Globus pallidus (tissue), 1 donor: ENCODE data around the gene ZNF581.

ENCODE experiments used
- DNase-seq: peaks from one replicate; pipeline ENCODE4 v3.0.0-alpha.2; 2015; ENCODE audit warnings: low spot score

ZNF581 gene

DNA sequence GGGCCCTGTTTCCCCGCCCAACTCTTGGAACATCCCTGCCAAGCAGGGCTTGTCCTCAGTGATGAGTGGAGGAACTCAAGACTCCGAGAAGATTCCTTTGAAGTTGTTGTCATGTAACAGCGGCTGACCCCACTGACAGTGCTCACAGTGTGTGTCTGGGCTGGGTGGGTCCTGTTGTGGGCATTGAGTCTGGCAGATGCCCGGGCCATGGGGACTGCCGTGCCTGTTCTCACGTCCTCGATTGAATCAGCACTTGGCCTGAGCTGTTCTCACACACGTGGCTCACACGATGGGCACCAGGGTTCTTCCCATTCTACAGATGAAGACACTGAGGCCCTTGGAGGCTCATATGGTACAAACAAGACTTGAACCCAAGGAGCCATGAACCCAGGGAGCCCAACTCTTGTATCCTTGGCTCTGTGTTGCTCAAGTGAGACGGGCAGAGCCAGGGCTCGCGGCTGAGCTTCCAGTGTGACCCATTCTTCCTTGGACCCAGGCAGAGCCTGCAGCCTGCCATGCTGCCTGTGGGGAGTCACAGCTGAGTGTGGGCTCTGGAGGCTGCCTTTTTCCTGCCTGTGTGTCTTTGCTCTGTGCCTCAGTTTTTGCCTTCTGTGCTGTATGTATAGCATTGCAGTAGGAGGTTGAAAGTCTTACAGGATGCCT is 23.0 kb downstream of the ZNF581 start:
- no peak for DNase-seq

- no peak for DNase-seq
Measured at GRCh38 chr19:55667006-55667381, 23.5 kb downstream of the ZNF581 start.

DNA sequence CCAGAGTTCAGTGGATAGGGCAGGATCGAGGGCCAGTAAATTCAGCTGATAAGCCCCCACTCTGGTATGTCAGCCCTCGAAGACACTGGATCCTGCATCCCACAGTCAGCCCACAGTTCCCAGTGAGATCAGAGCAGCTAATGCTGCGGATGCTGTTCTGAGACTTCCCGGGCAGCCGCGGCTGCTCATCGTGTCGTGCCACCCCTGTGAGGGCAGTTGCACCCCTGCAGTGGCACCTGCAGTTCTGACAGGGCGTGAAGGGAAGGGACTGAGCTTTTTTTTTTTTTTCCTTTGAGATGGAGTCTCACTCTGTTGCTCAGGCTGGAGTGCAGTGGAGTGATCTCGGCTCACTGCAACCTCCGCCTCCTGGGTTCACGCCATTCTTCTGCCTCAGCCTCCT is 24.1 kb downstream of the ZNF581 start:
- no peak for DNase-seq

- no peak for DNase-seq
Measured at GRCh38 chr19:55667958-55668357, 24.5 kb downstream of the ZNF581 start.

DNA sequence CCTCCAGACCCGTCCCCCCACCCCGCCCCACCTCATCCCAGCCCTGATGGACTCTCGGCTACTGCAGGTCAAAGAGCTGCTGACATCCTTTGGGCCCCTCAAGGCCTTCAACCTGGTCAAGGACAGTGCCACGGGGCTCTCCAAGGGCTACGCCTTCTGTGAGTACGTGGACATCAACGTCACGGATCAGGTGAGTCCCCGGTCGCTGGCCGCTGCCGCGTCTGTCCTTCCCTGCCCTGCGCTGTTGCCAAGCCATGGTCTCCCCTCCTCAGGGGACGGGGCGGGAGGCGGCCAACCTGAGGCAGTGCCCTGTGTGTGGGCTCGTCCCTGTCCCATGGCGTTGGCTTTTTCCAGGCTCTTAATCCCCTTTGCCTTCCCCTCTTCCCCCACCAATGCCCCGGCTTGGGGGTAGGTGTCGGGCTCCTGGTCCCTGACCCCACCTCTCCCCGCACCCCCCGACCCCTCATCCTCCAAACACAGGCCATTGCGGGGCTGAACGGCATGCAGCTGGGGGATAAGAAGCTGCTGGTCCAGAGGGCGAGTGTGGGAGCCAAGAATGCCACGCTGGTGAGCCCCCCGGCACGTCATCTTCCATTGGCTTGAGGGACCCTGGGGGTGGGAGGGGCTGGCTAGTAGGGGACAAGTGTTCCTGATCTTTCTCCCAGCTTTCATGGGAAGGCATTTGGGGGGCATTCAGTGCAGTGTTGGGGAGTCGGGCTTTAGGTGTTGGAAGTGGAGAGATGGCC is 25.3 kb downstream of the ZNF581 start:
- DNase-seq, result no peak

DNA sequence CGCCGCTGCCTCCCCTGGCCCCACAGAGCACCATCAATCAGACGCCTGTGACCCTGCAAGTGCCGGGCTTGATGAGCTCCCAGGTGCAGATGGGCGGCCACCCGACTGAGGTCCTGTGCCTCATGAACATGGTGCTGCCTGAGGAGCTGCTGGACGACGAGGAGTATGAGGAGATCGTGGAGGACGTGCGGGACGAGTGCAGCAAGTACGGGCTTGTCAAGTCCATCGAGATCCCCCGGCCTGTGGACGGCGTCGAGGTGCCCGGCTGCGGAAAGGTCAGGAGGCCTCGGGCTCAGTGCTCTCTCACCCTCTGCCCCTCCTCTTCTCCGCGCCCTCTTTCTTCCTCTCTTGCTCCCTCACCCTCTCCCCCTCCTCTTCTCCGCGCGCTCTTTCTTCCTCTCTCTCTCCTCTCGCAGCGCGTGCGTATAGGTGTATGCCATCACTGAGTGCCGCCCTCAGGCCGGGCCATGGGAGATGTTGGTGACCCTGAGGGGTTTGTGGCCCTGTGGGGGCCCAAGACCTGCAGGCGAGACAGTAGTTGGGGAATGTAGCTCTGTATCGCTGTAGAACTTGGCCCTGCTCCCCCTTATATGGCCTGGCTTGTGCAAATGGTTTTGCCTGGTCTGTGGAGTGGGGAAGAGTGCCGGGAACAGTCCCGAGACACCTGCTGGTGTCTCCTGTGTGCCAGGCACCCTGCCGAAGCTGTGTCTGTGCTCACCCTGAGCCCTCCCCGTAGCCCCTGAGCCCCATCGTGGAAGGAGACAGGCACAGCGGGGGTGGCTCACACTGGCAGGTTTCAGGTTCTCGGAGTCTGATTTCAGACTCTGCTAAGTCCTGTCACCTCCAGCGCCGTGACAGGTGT is 26.2 kb downstream of the ZNF581 start:
- no peak for DNase-seq

- DNase-seq, result no peak
Measured at GRCh38 chr19:55670280-55671053, 27.0 kb downstream of the ZNF581 start.

DNA sequence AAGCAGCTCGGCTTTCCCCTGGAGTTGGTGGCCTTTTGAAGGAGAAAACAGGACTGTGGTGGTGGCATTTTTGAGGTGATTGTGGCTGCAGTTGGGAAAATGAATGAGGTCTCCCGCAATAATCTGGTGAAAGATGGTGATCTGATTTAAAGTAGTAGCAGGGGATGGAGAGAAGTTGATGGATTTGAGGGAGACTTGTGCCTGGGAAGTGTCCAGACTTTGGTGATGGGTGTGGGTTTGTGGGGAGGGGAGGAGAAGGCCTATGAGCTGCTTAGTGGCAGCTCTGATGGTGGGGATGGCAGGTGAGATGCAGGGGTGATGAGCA is 27.6 kb downstream of the ZNF581 start:
- DNase-seq, result no peak

GRCh38 chr19:55672418-55672817 is 29.0 kb downstream of the ZNF581 start:
- DNase-seq, result no peak

DNA sequence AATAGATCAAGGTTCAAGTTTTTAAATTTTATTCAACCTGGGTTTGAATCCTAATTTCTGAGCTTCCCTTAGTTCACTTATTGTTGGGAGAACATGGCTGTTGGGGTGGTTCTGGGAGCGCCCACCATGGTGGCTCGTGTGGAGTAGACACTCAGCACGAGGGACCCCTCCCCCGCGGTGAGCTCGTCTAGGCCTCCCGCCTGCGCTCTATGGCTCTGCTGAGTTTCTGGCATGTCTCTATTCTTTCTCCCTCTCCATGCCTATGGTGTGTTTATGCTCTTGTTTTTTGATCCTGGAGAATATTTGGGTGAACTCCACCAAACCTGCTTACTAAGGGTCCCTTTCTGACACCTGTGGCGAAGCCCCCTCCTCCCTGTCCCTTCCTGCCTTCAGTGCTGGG is 30.0 kb downstream of the ZNF581 start:
- no peak for DNase-seq

DNA sequence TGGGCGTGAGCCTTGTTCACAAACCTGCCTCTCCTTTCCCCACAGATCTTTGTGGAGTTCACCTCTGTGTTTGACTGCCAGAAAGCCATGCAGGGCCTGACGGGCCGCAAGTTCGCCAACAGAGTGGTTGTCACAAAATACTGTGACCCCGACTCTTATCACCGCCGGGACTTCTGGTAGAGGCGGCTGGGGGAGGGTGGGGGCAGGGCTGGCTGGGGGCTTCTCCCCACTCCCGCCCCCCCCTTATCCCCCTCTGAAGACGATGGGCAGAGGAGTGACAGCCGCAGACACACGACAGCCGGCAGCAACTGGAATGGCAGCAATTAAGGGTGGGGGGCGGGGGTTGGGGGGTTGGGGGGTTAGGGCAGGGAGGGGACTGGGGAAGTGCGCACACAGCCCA is 30.4 kb downstream of the ZNF581 start:
- DNase-seq, result no peak

- DNase-seq, result no peak
Measured at GRCh38 chr19:55674459-55674840, 31.0 kb downstream of the ZNF581 start.

GRCh38 chr19:55674841-55675660 is 31.6 kb downstream of the ZNF581 start, which contains the start of gene EPN1:
EPN1 (plus strand) TSS chr19:55675226; CDS start chr19:55678628, 3,402 bp downstream.
- peak; percentile 92 for DNase-seq

- no peak for DNase-seq
Measured at GRCh38 chr19:55675661-55676354, 32.4 kb downstream of the ZNF581 start.

DNA sequence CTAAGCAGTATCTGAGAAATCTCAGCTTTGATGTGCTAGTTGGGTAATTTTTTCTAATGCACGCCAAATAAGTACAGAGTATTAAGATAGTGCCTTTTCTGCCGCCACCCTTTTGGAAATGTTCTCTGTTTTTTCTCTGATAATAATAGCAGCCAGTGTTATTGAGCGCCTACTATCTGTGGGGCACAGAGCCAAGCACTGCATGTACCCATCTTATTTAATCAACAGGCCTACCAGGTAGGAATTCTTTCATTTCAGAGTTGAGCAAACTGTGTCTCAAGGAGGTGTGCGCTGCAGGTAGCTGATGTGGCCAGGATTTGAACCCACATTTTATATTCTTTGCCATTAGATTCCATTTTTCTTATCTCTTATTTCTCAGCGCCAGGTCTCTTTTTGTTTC is 32.9 kb downstream of the ZNF581 start:
- DNase-seq, result no peak

DNA sequence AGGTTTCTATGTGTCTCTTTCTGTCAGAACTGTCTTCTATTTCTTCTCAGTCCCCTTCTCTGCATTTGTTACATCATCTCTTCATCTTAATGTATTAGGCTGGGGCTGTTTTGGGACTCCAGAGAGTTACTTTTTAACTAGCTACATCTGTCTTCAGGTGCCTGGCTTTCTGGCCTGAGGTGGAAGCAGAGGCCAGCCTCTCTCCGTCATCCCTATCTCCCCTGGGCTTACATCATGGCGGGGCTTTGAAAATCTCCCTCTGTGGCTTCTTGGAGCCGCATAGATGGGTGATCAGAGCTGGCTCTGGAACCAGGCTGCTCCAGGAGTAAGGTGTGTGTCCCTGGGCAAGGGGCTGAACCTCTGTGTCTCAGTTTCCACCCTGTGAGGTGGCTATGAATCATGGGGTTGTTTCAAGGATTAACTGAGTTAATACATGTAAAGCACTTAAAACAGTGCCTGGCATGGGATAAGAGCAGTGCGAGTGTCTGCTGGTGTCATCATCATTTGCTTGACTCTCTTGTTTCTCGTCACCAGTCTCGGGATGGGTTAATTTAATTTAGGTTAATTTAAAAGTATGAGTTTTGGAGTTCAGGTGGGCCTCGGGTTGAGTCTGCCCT is 33.5 kb downstream of the ZNF581 start:
- no peak for DNase-seq

DNA sequence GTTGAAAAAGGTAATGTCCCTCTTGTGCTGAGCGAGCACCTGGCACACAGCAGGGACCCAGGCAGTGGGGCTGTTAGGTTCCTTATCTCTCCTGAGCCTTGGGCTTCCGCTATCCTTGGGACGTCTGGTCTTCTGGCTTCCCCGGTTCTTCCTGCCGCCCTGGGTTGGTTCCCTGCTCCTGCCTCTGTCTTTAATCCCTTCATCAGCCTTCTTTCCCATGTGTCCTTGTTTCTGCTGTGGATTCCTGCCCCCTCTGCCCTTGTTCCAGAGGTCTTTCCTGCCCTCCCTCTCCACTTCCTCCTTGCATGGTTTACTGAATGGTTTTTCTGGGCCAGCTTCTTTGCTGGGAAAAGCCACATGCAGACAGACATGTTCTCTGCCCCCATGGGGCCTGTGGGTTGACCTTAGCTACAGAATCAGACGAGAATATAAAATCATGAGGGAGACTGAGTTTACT is 34.2 kb downstream of the ZNF581 start:
- no peak for DNase-seq

- DNase-seq, result peak; percentile 54
Measured at GRCh38 chr19:55678121-55678671, 34.7 kb downstream of the ZNF581 start.

- no peak for DNase-seq
Measured at GRCh38 chr19:55679343-55680257, 36.2 kb downstream of the ZNF581 start.
